HG02623 (cell line): ENCODE results near the gene VCAN.
A peak's percentile ranks its signal among the peaks of the same experiment; 100 is the strongest.
"Not testable (repeated sequence)": the region's sequence is repeated elsewhere in the genome, so short reads cannot be mapped to it uniquely, and the experiment has no call there.

Source experiments
- ATAC-seq: cut with Tn5 transposase; IDR thresholded peaks from one replicate; pipeline ENCODE4 v1.9.1; 2021; ENCODE audit warnings: moderate library complexity; ENCODE audit not compliant: unreplicated experiment

The VCAN gene

GRCh38 chr5:83471405-83472212 lies at the start of gene VCAN:
Gene VCAN (plus strand): TSS chr5:83471744. CDS start chr5:83483519, 11,775 bp downstream.
- no peak for ATAC-seq

GRCh38 chr5:83422284-83422683 lies 49.3 kb upstream of the VCAN start:
- ATAC-seq = no peak

- ATAC-seq = peak; percentile 67
Observed at GRCh38 chr5:83426855-83427254, 44.7 kb upstream of the VCAN start.

- ATAC-seq = no peak
Observed at GRCh38 chr5:83428126-83428525, 43.4 kb upstream of the VCAN start.

GRCh38 chr5:83428890-83429289 lies 42.7 kb upstream of the VCAN start:
- no peak for ATAC-seq

- ATAC-seq = peak; percentile 71
Observed at GRCh38 chr5:83430130-83431010, 41.2 kb upstream of the VCAN start.

- ATAC-seq = no peak
Observed at GRCh38 chr5:83433891-83434290, 37.7 kb upstream of the VCAN start.

GRCh38 chr5:83434946-83435345 lies 36.6 kb upstream of the VCAN start:
- no peak for ATAC-seq

GRCh38 chr5:83436276-83436675 lies 35.3 kb upstream of the VCAN start:
- no peak for ATAC-seq

GRCh38 chr5:83437697-83438096 lies 33.8 kb upstream of the VCAN start:
- not testable (repeated sequence) for ATAC-seq

GRCh38 chr5:83440826-83441225 lies 30.7 kb upstream of the VCAN start:
- no peak for ATAC-seq

GRCh38 chr5:83441747-83442146 lies 29.8 kb upstream of the VCAN start:
- no peak for ATAC-seq

GRCh38 chr5:83443534-83443933 lies 28.0 kb upstream of the VCAN start:
- ATAC-seq = no peak

GRCh38 chr5:83444445-83444844 lies 27.1 kb upstream of the VCAN start:
- ATAC-seq = no peak

- ATAC-seq = no peak
Observed at GRCh38 chr5:83446253-83446947, 25.1 kb upstream of the VCAN start.

- ATAC-seq = no peak
Observed at GRCh38 chr5:83447533-83447932, 24.0 kb upstream of the VCAN start.

GRCh38 chr5:83450183-83450966 lies 21.2 kb upstream of the VCAN start:
- ATAC-seq = no peak

GRCh38 chr5:83450967-83451248 lies 20.6 kb upstream of the VCAN start:
- ATAC-seq = no peak

GRCh38 chr5:83451955-83452354 lies 19.6 kb upstream of the VCAN start:
- no peak for ATAC-seq

GRCh38 chr5:83453937-83454336 lies 17.6 kb upstream of the VCAN start:
- ATAC-seq = no peak

GRCh38 chr5:83464261-83464660 lies 7.3 kb upstream of the VCAN start:
- no peak for ATAC-seq
